CD14-positive monocyte (primary cell): Measurements from ENCODE around the gene ACACA. TPM values are rescaled to one million over a fixed set of nuclear protein-coding genes. Genes with fewer than 3 reads are reported as not detected.

ENCODE experiments used
- DNase-seq, 3 donors: peaks; one replicate each; pipeline ENCODE4 v3.0.0-alpha.2; 2011 to 2022
- H2AFZ ChIP-seq: 2 replicates; pipeline ENCODE4 v1.6.0; 2012; ENCODE audit warnings: mild to moderate bottlenecking, low read depth, low read length, inconsistent platforms; ENCODE audit not compliant: insufficient read depth, poor library complexity, severe bottlenecking
- H3K27ac ChIP-seq, 2 donors: 1 replicate in 1 of 2; 2 replicates in 1 of 2; pipeline ENCODE4 v1.5.1; 2012 to 2013; ENCODE audit warnings: low read length in 2 of 2, control low read depth in 1 of 2, inconsistent platforms in 1 of 2, low read depth in 1 of 2, mild to moderate bottlenecking in 1 of 2
- H3K27me3 ChIP-seq, 2 donors: one replicate each; pipeline versions ENCODE4 v1.6.0 to v1.6.1; 2011 to 2013; ENCODE audit warnings: low read length in 2 of 2; ENCODE audit not compliant: control insufficient read depth in 2 of 2, insufficient read depth in 2 of 2
- H3K36me3 ChIP-seq, 2 donors: replicated peaks in 1 of 2; 1 replicate in 1 of 2; 2 replicates in 1 of 2; pipeline versions ENCODE4 v1.5.1 to v1.6.1; 2012 to 2013; ENCODE audit warnings: low read length in 2 of 2, control low read depth in 1 of 2, inconsistent platforms in 1 of 2, mild to moderate bottlenecking in 1 of 2; ENCODE audit not compliant: insufficient read depth in 2 of 2, control insufficient read depth in 1 of 2
- H3K4me1 ChIP-seq, 2 donors: 1 replicate in 1 of 2; 2 replicates in 1 of 2; pipeline versions ENCODE4 v1.5.1 to v1.6.1; 2012 to 2013; ENCODE audit warnings: low read length in 2 of 2, control low read depth in 1 of 2, inconsistent platforms in 1 of 2, mild to moderate bottlenecking in 1 of 2, moderate library complexity in 1 of 2; ENCODE audit not compliant: insufficient read depth in 2 of 2, control insufficient read depth in 1 of 2
- H3K4me2 ChIP-seq: replicated peaks from 2 replicates; pipeline ENCODE3; 2012; ENCODE audit warnings: low read length, moderate library complexity, mild to moderate bottlenecking; ENCODE audit not compliant: poor library complexity, severe bottlenecking; ENCODE audit errors: extremely low read depth
- H3K4me3 ChIP-seq, 3 experiments: fragments of 200-600 bp in 1 of 3; sonication (generic) in 1 of 3; replicated peaks in 1 of 3; 1 replicate in 2 of 3; 2 replicates in 1 of 3; pipeline ENCODE4 v1.5.1; 2011 to 2013; ENCODE audit warnings: low read length in 3 of 3, mild to moderate bottlenecking in 3 of 3, control low read depth in 2 of 3, low read depth in 2 of 3, inconsistent platforms in 1 of 3, moderate library complexity in 1 of 3
- H3K79me2 ChIP-seq: 2 replicates; pipeline ENCODE4 v1.6.0; 2012; ENCODE audit warnings: mild to moderate bottlenecking, control low read depth, inconsistent platforms, low read length, moderate library complexity; ENCODE audit not compliant: insufficient read depth
- H3K9ac ChIP-seq: 2 replicates; pipeline ENCODE4 v1.6.0; 2017; ENCODE audit warnings: low read length, mild to moderate bottlenecking; ENCODE audit not compliant: insufficient read depth, poor library complexity, severe bottlenecking
- H3K9me3 ChIP-seq, 2 donors: replicated peaks in 1 of 2; 1 replicate in 1 of 2; 2 replicates in 1 of 2; pipeline versions ENCODE4 v1.5.1 to v1.6.1; 2012 to 2013; ENCODE audit warnings: low read length in 2 of 2, control low read depth in 1 of 2; ENCODE audit not compliant: control insufficient read depth in 1 of 2, insufficient read depth in 1 of 2
- H4K20me1 ChIP-seq: 2 replicates; pipeline ENCODE4 v1.6.0; 2012; ENCODE audit warnings: mild to moderate bottlenecking, low read length, control low read depth, moderate library complexity; ENCODE audit not compliant: insufficient read depth
- H3K27ac Mint-ChIP-seq, 7 donors: one replicate each; pipeline ENCODE4 v1.8.0; 2020; ENCODE audit warnings: mild to moderate bottlenecking in 7 of 7, mixed read lengths in 7 of 7, moderate library complexity in 6 of 7, inconsistent platforms in 2 of 7
- H3K27me3 Mint-ChIP-seq, 3 donors: one replicate each; pipeline ENCODE4 v1.8.0; 2021 to 2022; ENCODE audit warnings: low read depth in 3 of 3, mild to moderate bottlenecking in 3 of 3, mixed read lengths in 3 of 3, moderate library complexity in 3 of 3, inconsistent platforms in 1 of 3
- H3K36me3 Mint-ChIP-seq, 2 donors: one replicate each; pipeline ENCODE4 v1.8.0; 2020; ENCODE audit warnings: mixed read lengths in 2 of 2, inconsistent platforms in 1 of 2, mild to moderate bottlenecking in 1 of 2
- H3K4me1 Mint-ChIP-seq: one replicate; pipeline ENCODE4 v1.8.0; 2020; ENCODE audit warnings: mild to moderate bottlenecking, mixed read lengths
- H3K4me3 Mint-ChIP-seq, 2 donors: one replicate each; pipeline ENCODE4 v1.8.0; 2020; ENCODE audit warnings: mild to moderate bottlenecking in 2 of 2, mixed read lengths in 2 of 2, moderate library complexity in 1 of 2
- H3K9me3 Mint-ChIP-seq, 7 donors: one replicate each; pipeline ENCODE4 v1.8.0; 2020 to 2022; ENCODE audit warnings: mixed read lengths in 7 of 7, mild to moderate bottlenecking in 6 of 7, moderate library complexity in 6 of 7, inconsistent platforms in 2 of 7
- CTCF ChIP-seq: fragments of 200-600 bp; IDR thresholded peaks from one replicate; pipeline ENCODE4 v1.8.0; 2022; ENCODE audit warnings: antibody characterized with exemption, mild to moderate bottlenecking
- WGBS: methylation state at CpG from one replicate; pipeline ENCODE4 v1.1.5; 2013; ENCODE audit warnings: missing lambda C conversion rate; ENCODE audit not compliant: insufficient coverage; 5-methylcytosine and 5-hydroxymethylcytosine counted together
- intact Hi-C, 2 donors: fragments of 100-400 bp; cut with micrococcal nuclease; formaldehyde crosslinking; loops; one replicate each; pipeline versions ENCODE4 v1.15.0 to v1.15.1; 2023
- polyA plus RNA-seq, 3 donors: library from polyadenylated mRNA; depleted of rRNA in 1 of 3; unstranded in 2 of 3; stranded (reverse) in 1 of 3; fragments of 300-500 nt in 2 of 3; fragments of >200 nt in 1 of 3; fragmentation: Illumina TruSeq in 2 of 3; gene quantifications; 1 replicate in 2 of 3; 2 replicates in 1 of 3; pipeline ENCODE4 v1.2.3, GENCODE V29; 2012 to 2021

ACACA gene
- polyA plus RNA-seq, 3 donors: 3.5 to 4.6 (median 3.8) TPM

DNA sequence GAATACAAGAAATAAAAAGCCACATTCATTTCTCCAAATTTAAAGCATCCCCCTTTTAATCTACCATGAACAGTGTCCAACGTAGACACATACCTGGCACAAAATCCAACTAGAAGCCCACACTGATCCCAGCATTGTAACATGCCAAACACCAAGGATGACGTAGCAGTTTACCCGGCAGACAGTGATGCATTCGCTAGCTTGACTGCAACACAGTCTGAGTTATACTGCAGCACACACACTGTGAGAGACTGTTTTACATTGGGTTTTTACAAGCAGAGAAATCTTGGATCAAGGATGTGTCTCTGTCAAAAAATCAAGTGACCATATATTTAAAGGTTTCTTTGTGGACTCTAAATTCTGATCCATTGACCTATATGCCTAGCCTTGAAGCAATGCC, 105.3 kb downstream of the ACACA start:
- Histone ChIP-seq H3K4me2 (no peak overlapping the region), H3K27me3 (no peaks in the 10 kb centered on the region), H3K79me2 (no peaks in the 10 kb centered on the region), H3K9me3 (no peaks in the 10 kb centered on the region), H3K9ac (no peak overlapping the region), H3K27ac (no peak overlapping the region), H2AFZ (no peak overlapping the region), H4K20me1 (no peaks in the 10 kb centered on the region), H3K4me1 (no peaks in the 10 kb centered on the region), H3K36me3 (no peaks in the 10 kb centered on the region), H3K4me3 (no peak overlapping the region)
- intact Hi-C loops: no loop called here
- peaks cover 8% of the 10 kb centered on the region for H3K4me1 Mint-ChIP-seq
- no peak for DNase-seq
- 66% methylated on average over 3 of the region's 4 CpGs for WGBS
- H3K27ac Mint-ChIP-seq: no peak overlapping the region
- peaks cover 0 to 2% (median 0%) of the 10 kb centered on the region in 7 donors for H3K9me3 Mint-ChIP-seq
- H3K36me3 Mint-ChIP-seq: peaks cover 3 to 5% of the 10 kb centered on the region in 2 donors
- no peak overlapping the region for H3K4me3 Mint-ChIP-seq
- no peak for TF ChIP-seq CTCF
- H3K27me3 Mint-ChIP-seq: peaks cover 0 to 2% (median 0%) of the 10 kb centered on the region in 3 donors

DNA sequence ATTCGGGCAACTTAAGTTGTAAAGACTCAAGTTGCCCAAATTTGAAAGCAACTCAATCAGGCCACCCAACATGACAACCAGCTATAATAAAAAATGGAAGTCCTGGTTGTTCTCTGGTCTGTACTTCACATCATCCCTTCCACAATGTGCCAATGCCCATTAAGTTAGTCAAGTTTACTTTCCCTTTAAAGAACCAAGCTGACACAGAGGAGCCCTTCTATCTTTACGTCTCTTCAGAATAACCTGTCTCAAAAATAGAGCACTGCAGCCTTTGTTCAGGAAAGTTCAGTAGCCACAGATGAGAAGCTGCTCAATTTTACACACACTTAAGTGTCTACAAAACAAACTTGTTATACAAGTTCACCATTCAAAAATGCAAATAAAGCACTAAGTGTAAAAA, 106.0 kb downstream of the ACACA start:
- no peaks in the 10 kb centered on the region for H3K4me1 ChIP-seq
- H3K79me2 ChIP-seq: no peaks in the 10 kb centered on the region
- H2AFZ ChIP-seq: no peak overlapping the region
- Mint-ChIP-seq H3K36me3 (peaks cover 3 to 5% of the 10 kb centered on the region in 2 donors), H3K4me3 (no peak overlapping the region), H3K4me1 (peaks cover 8% of the 10 kb centered on the region), H3K27ac (no peak overlapping the region), H3K27me3 (peaks cover 0 to 2% (median 0%) of the 10 kb centered on the region in 3 donors), H3K9me3 (peaks cover 0 to 2% (median 0%) of the 10 kb centered on the region in 7 donors)
- H3K9me3 ChIP-seq: no peaks in the 10 kb centered on the region
- DNase-seq: no peak
- H3K4me3 ChIP-seq: no peak overlapping the region
- TF ChIP-seq CTCF: no peak
- no peaks in the 10 kb centered on the region for H3K36me3 ChIP-seq
- no peak overlapping the region for H3K4me2 ChIP-seq
- no peak overlapping the region for H3K27ac ChIP-seq
- intact Hi-C loops: no loop called here
- no peaks in the 10 kb centered on the region for H4K20me1 ChIP-seq
- H3K27me3 ChIP-seq: no peaks in the 10 kb centered on the region
- H3K9ac ChIP-seq: no peak overlapping the region
- 88% methylated on average over 1 of the region's 2 CpGs for WGBS
